CD4-positive, alpha-beta memory T cell (primary cell): ENCODE results near the gene GLP1R. TPM values are rescaled to one million over a fixed set of nuclear protein-coding genes. Genes with fewer than 3 reads are reported as not detected.

ENCODE experiments used
- CTCF ChIA-PET: fragments of 350-600 bp; sonication (Branson Sonifier 250); formaldehyde crosslinking; loops from one replicate; lab custom pipeline; 2021; ENCODE audit warnings: inconsistent platforms; ENCODE audit not compliant: partially characterized antibody; lab: Charles Lee
- POLR2A ChIA-PET: fragments of 350-600 bp; sonication (Branson Sonifier 250); formaldehyde crosslinking; loops from one replicate; lab custom pipeline; 2021; ENCODE audit not compliant: partially characterized antibody; lab: Charles Lee
- DNase-seq, 5 donors: peaks; one replicate each; pipeline versions ENCODE4 v3.0.0 to v3.0.0-alpha.2; 2020 to 2022; ENCODE audit warnings: mixed read lengths in 1 of 5
- H3K27ac ChIP-seq: one replicate; pipeline ENCODE4 v1.7.0; 2013; ENCODE audit warnings: low read depth, low read length
- H3K27me3 ChIP-seq: 2 replicates; pipeline ENCODE4 v1.7.0; 2013; ENCODE audit warnings: mild to moderate bottlenecking, low read length, moderate library complexity; ENCODE audit not compliant: insufficient read depth
- H3K36me3 ChIP-seq: 2 replicates; pipeline ENCODE4 v1.7.0; 2013; ENCODE audit warnings: mild to moderate bottlenecking, low read length, moderate library complexity; ENCODE audit not compliant: insufficient read depth
- H3K4me1 ChIP-seq: 2 replicates; pipeline ENCODE4 v1.7.0; 2013; ENCODE audit warnings: mild to moderate bottlenecking, low read length, moderate library complexity; ENCODE audit not compliant: insufficient read depth
- H3K4me3 ChIP-seq, 2 donors: one replicate each; pipeline ENCODE4 v1.7.0; 2013; ENCODE audit warnings: low read length in 2 of 2, mild to moderate bottlenecking in 1 of 2
- H3K9me3 ChIP-seq, 2 donors: one replicate each; pipeline ENCODE4 v1.7.0; 2013; ENCODE audit warnings: low read length in 2 of 2, control low read depth in 1 of 2; ENCODE audit not compliant: control insufficient read depth in 1 of 2
- H3K27ac Mint-ChIP-seq, 7 donors: one replicate each; pipeline ENCODE4 v1.8.0; 2020 to 2021; ENCODE audit warnings: mixed read lengths in 7 of 7, mild to moderate bottlenecking in 6 of 7, inconsistent platforms in 3 of 7, moderate library complexity in 3 of 7
- H3K27me3 Mint-ChIP-seq, 2 donors: one replicate each; pipeline ENCODE4 v1.8.0; 2020 to 2021; ENCODE audit warnings: mixed read lengths in 2 of 2
- H3K36me3 Mint-ChIP-seq, 2 donors: one replicate each; pipeline ENCODE4 v1.8.0; 2020 to 2021; ENCODE audit warnings: mixed read lengths in 2 of 2, inconsistent platforms in 1 of 2, mild to moderate bottlenecking in 1 of 2
- H3K4me1 Mint-ChIP-seq, 4 donors: one replicate each; pipeline ENCODE4 v1.8.0; 2020 to 2021; ENCODE audit warnings: mixed read lengths in 4 of 4, mild to moderate bottlenecking in 1 of 4
- H3K4me3 Mint-ChIP-seq, 8 donors: one replicate each; pipeline ENCODE4 v1.8.0; 2020 to 2021; ENCODE audit warnings: mixed read lengths in 8 of 8, mild to moderate bottlenecking in 7 of 8, moderate library complexity in 6 of 8, inconsistent platforms in 3 of 8
- H3K9me3 Mint-ChIP-seq, 8 donors: one replicate each; pipeline ENCODE4 v1.8.0; 2020 to 2021; ENCODE audit warnings: mixed read lengths in 8 of 8, mild to moderate bottlenecking in 5 of 8, inconsistent platforms in 3 of 8, moderate library complexity in 1 of 8
- intact Hi-C: fragments of 100-400 bp; cut with micrococcal nuclease; formaldehyde crosslinking; loops from one replicate; pipeline ENCODE4 v1.15.1; 2023
- polyA plus RNA-seq, 2 donors: library from polyadenylated mRNA; unstranded; fragments of 300-500 nt; fragmentation: Illumina TruSeq; gene quantifications; one replicate each; pipeline ENCODE4 v1.2.3, GENCODE V29; 2021
- total RNA-seq, 2 experiments: library from RNA; stranded (reverse); gene quantifications; one replicate each; pipeline ENCODE4 v1.2.3, GENCODE V29; 2021

The GLP1R gene
- total and polyA plus RNA-seq, 4 experiments from 2014 or later, result not detected

DNA sequence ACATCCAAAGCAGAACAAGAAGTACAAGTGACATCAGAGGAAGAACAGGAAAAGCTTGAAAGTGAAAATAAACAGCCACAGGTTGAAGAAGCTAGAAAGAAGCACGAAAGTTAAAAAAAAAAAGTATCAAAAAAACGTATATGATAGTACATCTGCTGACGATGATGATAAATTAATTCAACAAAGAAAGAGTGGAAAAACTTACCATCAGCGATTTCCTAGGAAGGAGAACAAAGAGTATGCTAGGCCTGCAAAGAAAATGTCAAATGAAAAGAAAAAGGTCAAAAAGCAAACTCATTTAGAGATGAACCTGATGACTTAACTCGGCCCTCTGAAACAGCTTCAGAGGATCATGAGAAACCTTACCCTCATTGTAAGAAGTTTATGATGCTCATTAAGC, 62.7 kb downstream of the GLP1R start:
- Mint-ChIP-seq H3K9me3 (peaks cover 0 to 2% (median 0%) of the 10 kb centered on the region in 8 donors), H3K27ac (peak overlapping the region; percentile 42 to 89 (median 56)), H3K36me3 (peaks cover 24 to 30% of the 10 kb centered on the region in 2 donors), H3K4me3 (peak overlapping the region; percentile 55 to 78 (median 62)), H3K27me3 (no peaks in the 10 kb centered on the region), H3K4me1 (peaks cover 45 to 71% (median 56%) of the 10 kb centered on the region in 4 donors)
- Histone ChIP-seq H3K4me1 (peaks cover 44% of the 10 kb centered on the region), H3K36me3 (peaks cover 5% of the 10 kb centered on the region), H3K27ac (no peak overlapping the region), H3K9me3 (no peaks in the 10 kb centered on the region), H3K27me3 (no peaks in the 10 kb centered on the region), H3K4me3 (peak overlapping the region in 1 of 2 donors; percentile 30)
- POLR2A ChIA-PET, result interaction anchor here (0.6 to 1.0 kb wide), 2 partner anchors 9 to 12 kb away, joined by 3 to 4 read pairs; no protein-coding TSS in a partner anchor
- CTCF ChIA-PET, result interaction anchor here (1.2 kb wide), 2 partner anchors 9 to 192 kb away, joined by 3 to 5 read pairs; no protein-coding TSS in a partner anchor
- peak in 1 of 5 donors; percentile 9 for DNase-seq
- intact Hi-C loops, result loop anchor here (5.0 to 10.0 kb wide), 3 partner anchors 409 to 614 kb away; partner anchors contain the start of genes BTBD9, GLO1 and KIF6

GRCh38 chr6:39113788-39114187, 65.2 kb downstream of the GLP1R start:
- Mint-ChIP-seq H3K9me3 (no peaks in the 10 kb centered on the region), H3K4me3 (peak overlapping the region; percentile 97 to 99 (median 98)), H3K36me3 (peaks cover 13 to 14% of the 10 kb centered on the region in 2 donors), H3K27ac (peak overlapping the region; percentile 92 to 99 (median 98)), H3K27me3 (no peaks in the 10 kb centered on the region), H3K4me1 (peaks cover 41 to 62% (median 51%) of the 10 kb centered on the region in 4 donors)
- no peaks in the 10 kb centered on the region for H3K27me3 ChIP-seq
- ChIA-PET POLR2A (interaction anchor here (0.8 to 1.7 kb wide), 5 partner anchors 10 to 189 kb away, joined by 3 to 9 read pairs (median 4); no protein-coding TSS in a partner anchor), CTCF (interaction anchor here (1.4 kb wide), 1 partner anchor 11 kb away, joined by 5 read pairs; no protein-coding TSS in a partner anchor)
- no peak for DNase-seq
- peaks cover 44% of the 10 kb centered on the region for H3K4me1 ChIP-seq
- intact Hi-C loops, result loop anchor here (2.0 to 10.0 kb wide), 5 partner anchors 115 to 1959 kb away; partner anchors contain the start of genes BTBD9, GLO1, KCNK5 and KIF6
- H3K9me3 ChIP-seq, result no peaks in the 10 kb centered on the region
- peak overlapping the region; percentile 79 for H3K27ac ChIP-seq
- peak overlapping the region; percentile 79 to 97 for H3K4me3 ChIP-seq
- H3K36me3 ChIP-seq, result peaks cover 5% of the 10 kb centered on the region

DNA sequence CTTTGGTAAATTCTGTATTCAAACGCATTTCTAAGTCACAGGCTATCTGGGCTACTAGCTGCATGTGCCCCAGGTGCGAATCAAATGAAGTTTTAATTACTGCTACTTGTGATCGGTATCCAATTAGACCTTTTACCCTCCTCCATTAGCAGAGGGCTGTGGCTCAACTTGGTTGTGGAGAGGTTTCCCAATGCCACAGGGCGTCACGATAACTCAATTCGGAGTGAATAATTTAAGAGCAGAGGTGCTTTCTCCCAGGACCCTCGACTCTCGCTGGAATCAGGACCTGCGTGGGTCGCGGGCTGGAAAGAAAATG, 65.8 kb downstream of the GLP1R start:
- peak overlapping the region; percentile 79 to 97 for H3K4me3 ChIP-seq
- no peaks in the 10 kb centered on the region for H3K9me3 ChIP-seq
- peaks cover 2% of the 10 kb centered on the region for H3K36me3 ChIP-seq
- CTCF ChIA-PET, result interaction anchor here (0.9 to 1.4 kb wide), 3 partner anchors 10 to 52 kb away, joined by 3 to 5 read pairs (median 4); no protein-coding TSS in a partner anchor
- no peaks in the 10 kb centered on the region for H3K9me3 Mint-ChIP-seq
- peaks cover 40 to 58% (median 49%) of the 10 kb centered on the region in 4 donors for H3K4me1 Mint-ChIP-seq
- H3K4me3 Mint-ChIP-seq, result peak overlapping the region; percentile 97 to 99 (median 98)
- H3K4me1 ChIP-seq, result peaks cover 44% of the 10 kb centered on the region
- no peak for DNase-seq
- POLR2A ChIA-PET, result interaction anchor here (0.7 to 1.7 kb wide), 9 partner anchors 8 to 475 kb away, joined by 3 to 9 read pairs (median 3); partner anchors contain the start of gene BTBD9
- intact Hi-C loops, result loop anchor here (2.0 to 10.0 kb wide), 5 partner anchors 114 to 1958 kb away; partner anchors contain the start of genes BTBD9, GLO1, KCNK5 and KIF6
- H3K27me3 ChIP-seq, result no peaks in the 10 kb centered on the region
- no peaks in the 10 kb centered on the region for H3K27me3 Mint-ChIP-seq
- H3K27ac ChIP-seq, result peak overlapping the region; percentile 79
- peak overlapping the region; percentile 92 to 99 (median 98) for H3K27ac Mint-ChIP-seq
- peaks cover 8 to 10% of the 10 kb centered on the region in 2 donors for H3K36me3 Mint-ChIP-seq

GRCh38 chr6:39114704-39115599, 66.4 kb downstream of the GLP1R start, which contains the start of gene SAYSD1:
TSS of gene SAYSD1 (minus strand) at chr6:39115186. CDS start at chr6:39115089, 97 bp downstream.
- H3K27ac Mint-ChIP-seq, result peak within 1 kb of the TSS; percentile 92 to 99 (median 98)
- no peaks in the 10 kb centered on the region for H3K9me3 Mint-ChIP-seq
- CTCF ChIA-PET, result interaction anchor here (0.9 to 1.4 kb wide), 4 partner anchors 10 to 188 kb away, joined by 3 to 5 read pairs (median 4); no protein-coding TSS in a partner anchor
- POLR2A ChIA-PET, result interaction anchor here (0.7 to 1.7 kb wide), 11 partner anchors 9 to 475 kb away, joined by 3 to 9 read pairs (median 3); partner anchors contain the start of gene BTBD9
- Histone ChIP-seq H3K36me3 (no peaks in the 10 kb centered on the region), H3K27me3 (no peaks in the 10 kb centered on the region), H3K9me3 (no peaks in the 10 kb centered on the region), H3K27ac (peak within 1 kb of the TSS; percentile 79), H3K4me1 (peaks cover 44% of the 10 kb centered on the region), H3K4me3 (peak within 1 kb of the TSS; percentile 79 to 97)
- peaks cover 4 to 9% of the 10 kb centered on the region in 2 donors for H3K36me3 Mint-ChIP-seq
- DNase-seq, result peak; percentile 89 to 94 (median 93)
- no peaks in the 10 kb centered on the region for H3K27me3 Mint-ChIP-seq
- peaks cover 40 to 58% (median 48%) of the 10 kb centered on the region in 4 donors for H3K4me1 Mint-ChIP-seq
- intact Hi-C loops, result loop anchor here (2.0 to 10.0 kb wide), 5 partner anchors 114 to 1958 kb away; partner anchors contain the start of genes BTBD9, GLO1, KCNK5 and KIF6
- H3K4me3 Mint-ChIP-seq, result peak within 1 kb of the TSS; percentile 97 to 99 (median 98)

DNA sequence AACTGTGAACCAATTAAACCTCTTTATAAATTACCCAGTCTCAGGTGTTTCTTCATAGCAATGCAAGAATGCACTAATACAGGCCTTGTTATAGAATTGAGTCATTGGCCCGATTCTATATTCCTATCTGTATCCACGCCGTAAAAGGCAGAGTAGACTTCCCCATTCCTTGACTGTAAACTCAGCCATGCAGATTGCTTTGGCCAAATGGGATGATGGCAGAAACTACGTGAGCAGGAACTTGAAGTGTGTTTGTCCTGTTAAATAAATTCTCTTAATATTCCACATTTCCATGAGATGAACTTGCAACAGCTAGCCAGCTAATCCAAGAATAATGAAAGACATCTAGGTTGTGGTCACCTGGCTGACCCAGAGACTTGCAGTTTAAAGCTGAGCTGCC, 70.3 kb downstream of the GLP1R start:
- DNase-seq, result no peak
- Mint-ChIP-seq H3K4me1 (peaks cover 13 to 21% (median 15%) of the 10 kb centered on the region in 4 donors), H3K27me3 (no peaks in the 10 kb centered on the region), H3K9me3 (no peaks in the 10 kb centered on the region), H3K27ac (no peak overlapping the region), H3K4me3 (no peak overlapping the region), H3K36me3 (peaks cover 0 to 4% of the 10 kb centered on the region in 2 donors)
- H3K9me3 ChIP-seq, result no peaks in the 10 kb centered on the region
- H3K4me1 ChIP-seq, result peaks cover 12% of the 10 kb centered on the region
- intact Hi-C loops, result loop anchor here (10.0 kb wide), 2 partner anchors 484 to 606 kb away; partner anchors contain the start of genes BTBD9 and KIF6
- no peaks in the 10 kb centered on the region for H3K36me3 ChIP-seq
- H3K27me3 ChIP-seq, result no peaks in the 10 kb centered on the region
- no peak overlapping the region for H3K4me3 ChIP-seq
- H3K27ac ChIP-seq, result no peak overlapping the region
- POLR2A ChIA-PET, result no interaction called here
- CTCF ChIA-PET, result no interaction called here

DNA sequence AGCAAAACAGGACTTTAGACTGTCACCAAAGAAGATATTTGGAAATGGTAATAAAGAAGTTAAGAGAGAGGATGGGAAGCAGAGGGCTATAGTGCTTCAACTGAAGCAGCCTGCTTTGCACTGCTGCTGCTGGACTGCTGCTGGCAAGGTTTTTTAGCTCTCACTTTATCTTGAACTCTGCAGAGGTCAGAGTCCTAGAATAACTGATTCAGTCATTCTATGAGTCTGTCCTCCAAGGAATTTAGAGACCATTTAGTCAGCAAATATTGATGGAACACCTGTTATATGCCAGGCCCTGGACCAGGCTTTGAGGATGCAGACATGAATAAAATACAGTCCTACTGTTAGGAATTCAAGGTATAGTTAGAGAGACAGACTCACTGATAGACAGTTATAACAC, 75.5 kb downstream of the GLP1R start:
- no peaks in the 10 kb centered on the region for H3K36me3 ChIP-seq
- Mint-ChIP-seq H3K4me1 (no peaks in the 10 kb centered on the region), H3K27ac (no peak overlapping the region), H3K27me3 (peaks cover 3 to 7% of the 10 kb centered on the region in 2 donors), H3K9me3 (no peaks in the 10 kb centered on the region), H3K36me3 (no peaks in the 10 kb centered on the region), H3K4me3 (no peak overlapping the region)
- intact Hi-C loops, result no loop called here
- no peak for DNase-seq
- ChIA-PET CTCF (interaction anchor here (0.9 kb wide), 1 partner anchor 10 kb away, joined by 5 read pairs; the partner anchor contains the start of gene SAYSD1), POLR2A (interaction anchor here (1.2 kb wide), 1 partner anchor 10 kb away, joined by 4 read pairs; no protein-coding TSS in a partner anchor)
- no peak overlapping the region for H3K27ac ChIP-seq
- peaks cover 3% of the 10 kb centered on the region for H3K27me3 ChIP-seq
- H3K4me1 ChIP-seq, result no peaks in the 10 kb centered on the region
- H3K9me3 ChIP-seq, result no peaks in the 10 kb centered on the region
- no peak overlapping the region for H3K4me3 ChIP-seq
